NCI-H1417 treated with DMSO at 0.1 percent for 48 hours (cell line): Measurements from ENCODE around the gene SEC24A.
"Not testable (repeated sequence)": the region's sequence is repeated elsewhere in the genome, so short reads cannot be mapped to it uniquely, and the experiment has no call there.

Experiments
- DNase-seq: peaks from one replicate; lab custom pipeline; 2025; lab: John Stamatoyannopoulos, UW

Gene SEC24A

DNA sequence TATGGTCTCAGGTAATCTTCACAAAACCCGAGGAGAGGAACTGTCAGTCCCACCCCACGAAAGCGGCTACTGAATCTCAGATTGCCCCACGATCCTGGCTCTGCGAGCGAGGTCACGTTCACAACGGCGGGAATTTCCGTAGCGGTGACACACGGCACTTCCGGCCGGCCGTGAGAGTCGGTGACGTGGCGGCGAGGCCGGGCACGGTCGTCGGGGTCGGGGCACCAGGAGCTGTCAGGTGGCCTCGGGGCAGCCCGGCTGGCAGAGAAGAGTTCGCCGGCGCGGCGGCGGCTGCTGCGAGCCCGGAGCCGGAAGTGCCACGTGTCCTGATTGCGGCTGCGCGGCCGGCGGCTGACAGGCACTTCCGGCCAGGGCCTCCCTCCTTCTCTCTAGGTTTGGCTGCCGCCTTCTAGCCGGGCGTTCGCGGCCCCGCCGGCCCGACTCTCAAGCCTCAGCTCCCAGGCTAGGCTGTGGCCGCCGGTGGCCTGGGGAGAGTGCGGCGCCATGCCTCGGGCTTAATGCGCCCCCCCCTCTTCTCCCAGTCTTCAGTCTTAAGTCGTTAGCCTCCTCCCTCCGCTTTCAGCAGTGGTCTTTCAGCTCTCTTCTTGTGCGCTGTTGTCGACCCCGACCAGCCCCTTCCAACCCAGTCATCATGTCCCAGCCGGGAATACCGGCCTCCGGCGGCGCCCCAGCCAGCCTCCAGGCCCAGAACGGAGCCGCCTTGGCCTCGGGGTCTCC, at the start of gene SEC24A:
Gene SEC24A (plus strand): TSS at position 361 of the 738 bp plus-strand sequence. CDS start 292 bp downstream, at position 653.
- no peak for DNase-seq

DNA sequence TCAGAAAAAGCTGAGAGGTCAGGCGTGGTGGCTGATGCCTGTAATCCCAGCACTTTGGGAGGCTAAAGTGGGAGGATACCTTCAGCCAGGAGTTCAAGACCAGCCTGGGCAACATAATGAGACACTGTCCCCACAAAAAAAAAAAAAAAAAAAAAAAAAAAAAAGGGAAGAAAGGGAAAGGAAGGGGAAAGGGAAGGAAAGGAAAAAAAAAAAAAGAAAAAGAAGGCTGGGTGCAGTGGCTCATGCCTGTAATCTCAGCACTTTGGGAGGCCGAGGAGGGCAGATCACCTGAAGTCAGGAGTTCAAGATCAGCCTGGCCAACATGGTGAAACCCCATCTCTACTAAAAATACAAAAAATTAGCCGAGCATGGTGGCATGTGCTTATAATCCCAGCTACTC, 48.8 kb upstream of the SEC24A start:
- not testable (repeated sequence) for DNase-seq

DNA sequence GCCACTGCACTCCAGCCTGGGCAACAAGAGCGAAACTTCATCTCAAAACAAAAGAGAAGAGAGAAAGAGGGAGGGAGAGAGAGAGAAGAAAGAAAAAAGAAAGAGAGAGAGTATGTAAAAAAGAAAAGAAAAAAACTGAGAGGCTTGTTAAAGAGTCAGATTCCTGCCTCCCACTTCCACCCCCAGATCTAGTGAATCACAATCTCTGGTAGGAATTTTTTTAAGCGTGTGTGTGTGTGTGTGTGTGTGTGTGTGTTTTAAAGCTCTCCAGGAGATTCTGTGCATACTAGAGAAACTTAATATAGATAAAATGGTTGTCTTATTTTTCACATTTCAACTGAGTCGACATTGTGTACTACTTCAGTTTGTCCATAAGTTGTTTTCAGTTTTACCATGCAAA, 48.0 kb upstream of the SEC24A start:
- DNase-seq: no peak

DNA sequence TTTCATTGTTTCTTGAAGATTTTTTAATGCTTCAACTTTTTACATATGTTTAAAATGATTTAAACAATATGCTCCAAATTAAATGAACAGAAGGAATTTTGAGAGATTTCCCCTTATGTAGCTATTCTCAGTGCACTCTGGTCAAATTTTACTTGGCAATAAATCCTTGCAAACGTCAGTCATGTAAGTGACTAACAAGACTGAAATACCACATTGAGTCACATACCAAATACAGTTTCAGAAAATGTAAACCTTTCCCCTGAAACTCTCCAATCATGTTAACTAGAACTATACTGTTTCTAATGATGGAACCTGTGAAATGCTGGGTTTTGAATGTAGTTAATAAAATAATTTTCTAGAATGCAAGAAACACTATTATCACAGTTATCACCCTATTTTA, 45.5 kb upstream of the SEC24A start:
- no peak for DNase-seq

DNA sequence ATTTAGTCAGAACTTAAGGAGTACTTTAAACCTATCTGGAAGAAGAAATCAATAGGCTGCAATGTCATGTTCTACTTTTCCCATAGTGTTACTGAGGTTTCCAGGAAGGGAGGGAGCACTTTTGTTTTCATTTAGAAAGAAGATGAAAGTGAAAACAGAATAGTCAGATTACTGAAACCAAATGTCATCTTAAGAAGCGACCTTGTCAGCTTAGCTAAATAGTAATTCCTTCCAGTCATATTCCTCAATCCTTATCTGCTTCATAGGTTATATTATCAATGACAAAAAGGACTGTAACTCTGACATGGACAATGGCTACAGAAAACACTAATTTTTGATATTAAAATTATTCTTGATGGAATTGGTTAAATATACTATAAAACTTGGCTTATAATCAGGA, 43.7 kb upstream of the SEC24A start:
- no peak for DNase-seq

DNA sequence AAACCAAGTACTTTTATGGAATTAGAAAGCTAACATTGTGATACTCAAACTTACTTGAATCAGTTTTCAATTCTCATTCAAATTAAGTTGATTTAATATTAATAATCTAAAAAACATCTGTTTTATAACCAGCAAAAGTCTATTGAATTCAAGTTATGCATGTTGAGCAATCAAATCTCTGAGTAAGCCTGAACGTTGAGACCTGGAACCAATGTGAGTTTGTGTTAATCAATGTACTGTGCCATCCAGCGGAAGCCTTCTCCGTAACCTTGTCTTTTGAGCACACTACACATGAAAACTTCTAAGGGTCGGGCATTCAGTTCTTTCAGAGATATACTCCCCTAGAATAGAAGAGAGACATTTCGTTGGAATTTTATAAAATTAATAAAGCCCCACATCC, 41.9 kb upstream of the SEC24A start:
- DNase-seq: no peak

DNA sequence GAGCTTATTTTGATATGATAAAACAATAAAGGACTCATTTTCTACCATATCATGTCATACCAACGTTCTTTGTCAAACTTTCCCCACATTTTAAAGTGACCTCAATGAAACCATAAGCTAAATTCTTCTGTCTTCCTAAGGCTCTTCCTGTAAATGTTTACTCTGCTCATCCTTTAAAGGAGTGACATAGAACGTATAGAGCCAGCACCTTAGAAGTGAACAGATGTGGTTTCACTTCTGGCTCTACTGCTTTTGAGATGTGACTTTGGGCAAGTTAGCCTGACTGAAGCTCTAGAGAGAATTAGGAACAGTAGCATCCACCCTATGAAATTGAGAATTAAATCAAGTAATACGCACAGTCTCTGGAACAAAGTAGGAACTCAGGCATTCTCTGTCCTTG, 40.0 kb upstream of the SEC24A start:
- no peak for DNase-seq

DNA sequence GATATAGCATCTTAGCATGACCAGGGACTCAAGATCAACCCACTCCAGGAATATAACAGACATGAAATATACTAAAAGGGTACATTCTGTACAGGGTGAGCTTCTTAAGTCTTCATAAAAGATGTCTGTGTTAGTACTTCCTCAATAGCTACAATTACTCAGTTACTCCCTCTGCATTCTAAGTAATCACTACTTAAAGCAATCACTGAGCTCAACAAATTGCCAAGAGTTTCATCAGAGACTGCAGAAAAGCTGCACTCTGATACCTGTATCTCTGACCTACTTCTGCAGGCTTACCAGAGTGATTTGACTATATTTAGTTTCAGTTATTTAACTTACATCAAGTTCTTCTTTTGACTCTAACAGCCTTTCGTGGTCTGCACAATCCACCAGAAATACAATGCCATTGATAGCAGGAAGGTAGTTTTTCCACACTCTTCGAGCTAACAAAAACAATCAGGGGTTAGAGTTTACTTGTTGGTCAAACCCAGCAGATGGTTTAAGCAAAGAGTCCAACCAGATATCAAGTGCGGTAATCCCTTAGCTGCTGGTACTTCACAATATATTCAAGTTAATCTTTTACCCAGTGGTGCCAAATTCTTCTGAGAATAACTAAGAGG, 39.2 kb upstream of the SEC24A start:
- no peak for DNase-seq

DNA sequence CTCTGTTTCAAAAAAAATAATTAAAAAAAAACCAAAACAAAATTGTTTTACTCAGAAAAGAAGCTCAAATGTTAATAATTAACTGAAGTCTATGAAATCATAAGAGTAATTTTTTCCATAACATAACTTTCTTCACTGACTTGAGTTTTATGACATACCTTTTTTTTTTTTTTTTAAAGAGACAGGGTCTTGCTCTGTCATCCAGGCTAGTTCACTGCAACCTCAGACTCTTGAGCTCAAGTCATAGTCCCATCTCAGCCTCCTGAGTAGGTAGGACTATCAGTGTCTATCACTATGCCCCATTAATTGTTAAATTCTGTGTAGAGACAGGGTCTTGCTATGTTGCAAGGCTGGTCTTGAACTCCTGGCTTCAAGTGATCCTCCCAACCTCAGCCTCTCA, 37.9 kb upstream of the SEC24A start:
- DNase-seq: no peak

DNA sequence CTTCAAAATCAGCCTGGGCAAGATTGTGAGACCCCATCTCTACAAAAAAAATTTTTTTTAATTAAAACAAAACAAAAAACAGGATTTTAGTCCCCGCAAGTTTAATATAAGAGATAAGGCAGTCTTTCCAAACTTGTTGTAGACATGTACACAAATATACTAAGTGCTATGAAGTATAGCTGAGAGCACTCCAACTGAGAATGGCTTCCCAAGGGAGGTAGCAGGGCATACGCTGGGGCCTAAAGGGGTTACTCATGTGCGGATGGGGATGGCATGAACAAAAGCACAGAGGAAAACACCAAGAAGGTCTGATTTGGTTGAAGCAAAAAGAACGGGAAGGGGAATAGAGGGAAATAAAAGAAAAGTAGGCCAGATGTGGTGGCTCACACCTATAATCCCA, 37.1 kb upstream of the SEC24A start:
- no peak for DNase-seq

DNA sequence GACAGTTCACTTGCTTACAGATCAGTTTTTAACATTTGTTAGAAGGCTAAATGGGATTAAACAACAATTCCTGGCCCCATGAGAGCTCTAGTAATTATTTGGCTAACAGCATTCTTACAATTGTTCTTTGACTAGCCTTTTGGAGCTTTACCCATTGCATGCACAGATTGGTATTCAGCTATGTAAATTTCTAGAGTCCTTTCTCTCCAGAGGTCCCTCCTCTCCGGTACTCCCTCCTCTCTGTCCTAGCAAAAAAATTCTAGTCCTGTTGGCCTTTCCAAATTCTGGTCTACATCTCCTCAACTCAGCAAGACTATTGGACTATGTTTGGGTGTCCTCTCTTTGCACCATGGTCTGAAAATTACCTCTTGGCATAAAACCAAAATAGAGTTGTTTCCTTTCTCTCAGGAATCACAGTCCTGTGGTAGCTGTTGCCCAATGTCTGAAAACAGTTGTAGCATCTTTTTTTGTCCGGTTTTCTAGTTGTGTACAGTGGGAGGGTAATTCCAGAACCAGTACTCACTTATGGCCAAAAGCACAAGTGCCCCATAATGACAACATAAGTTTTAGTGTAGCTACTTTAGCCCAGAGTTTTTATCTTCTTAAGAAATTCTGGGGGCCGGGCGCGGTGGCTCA, 34.0 kb upstream of the SEC24A start:
- no peak for DNase-seq

DNA sequence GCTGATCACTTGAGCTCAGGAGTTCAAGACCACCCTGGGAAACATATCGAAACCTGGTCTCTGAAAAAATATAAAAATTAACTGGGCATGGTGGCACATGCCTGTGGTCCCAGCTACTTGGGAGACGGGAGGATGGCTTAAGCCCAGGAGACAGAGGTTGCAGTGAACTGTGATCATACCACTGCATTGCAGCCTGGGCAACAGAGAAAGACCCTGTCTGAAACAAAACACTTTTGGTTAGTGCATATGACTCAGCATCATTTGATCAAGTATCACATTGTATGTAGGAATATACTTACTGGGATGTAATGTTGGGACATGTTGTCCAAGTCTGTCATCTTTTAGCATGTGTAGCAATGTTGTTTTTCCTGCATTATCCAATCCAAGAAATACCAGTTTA, 28.0 kb upstream of the SEC24A start:
- DNase-seq: no peak

DNA sequence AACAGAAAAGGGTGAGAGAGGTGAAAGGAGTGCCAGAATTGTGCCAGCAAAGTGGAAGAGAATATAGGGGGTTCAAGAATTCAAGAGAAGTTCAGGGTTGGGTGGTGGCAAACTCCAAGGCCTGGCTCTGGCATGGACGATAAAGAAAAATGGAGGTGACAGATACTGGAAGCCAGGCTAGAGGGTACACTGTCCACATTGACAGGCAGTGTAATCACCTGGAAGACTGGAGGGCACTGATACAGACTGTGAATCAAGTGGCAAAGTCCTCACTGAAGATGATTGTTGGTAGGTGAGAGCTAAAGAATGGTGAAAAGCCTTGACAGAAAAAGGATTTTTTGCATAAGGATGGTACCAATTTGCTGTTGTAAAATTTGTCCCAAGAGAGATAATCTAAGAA, 23.0 kb upstream of the SEC24A start:
- DNase-seq: no peak

DNA sequence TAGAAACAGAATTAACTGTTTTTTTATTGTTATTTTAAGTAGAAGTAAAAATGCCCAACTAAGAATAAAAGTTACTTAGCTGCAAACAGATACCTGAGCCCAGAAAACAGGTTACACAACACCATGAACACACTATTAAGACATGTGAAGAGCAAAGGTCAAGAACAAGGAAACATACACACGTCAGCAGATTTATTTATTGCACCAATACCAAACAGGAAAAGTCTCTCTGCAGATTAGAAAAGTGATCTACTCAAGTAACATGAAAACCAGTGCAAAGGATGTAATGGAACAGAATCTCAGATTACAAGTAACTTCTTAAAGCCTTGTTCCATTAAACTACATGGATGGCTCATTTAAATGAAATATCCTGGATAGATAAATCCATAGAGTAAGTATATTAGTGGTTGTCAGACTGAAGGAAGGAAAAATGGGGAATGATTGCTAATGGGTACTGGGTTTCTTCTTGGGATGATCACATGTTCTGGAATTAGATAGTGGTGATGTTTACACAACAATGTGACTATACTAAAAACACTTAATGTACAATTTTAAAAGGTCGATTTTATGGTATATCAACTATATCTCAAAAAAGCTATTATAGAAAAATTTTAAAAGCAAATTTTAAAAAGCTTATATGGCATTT, 22.1 kb upstream of the SEC24A start:
- no peak for DNase-seq

DNA sequence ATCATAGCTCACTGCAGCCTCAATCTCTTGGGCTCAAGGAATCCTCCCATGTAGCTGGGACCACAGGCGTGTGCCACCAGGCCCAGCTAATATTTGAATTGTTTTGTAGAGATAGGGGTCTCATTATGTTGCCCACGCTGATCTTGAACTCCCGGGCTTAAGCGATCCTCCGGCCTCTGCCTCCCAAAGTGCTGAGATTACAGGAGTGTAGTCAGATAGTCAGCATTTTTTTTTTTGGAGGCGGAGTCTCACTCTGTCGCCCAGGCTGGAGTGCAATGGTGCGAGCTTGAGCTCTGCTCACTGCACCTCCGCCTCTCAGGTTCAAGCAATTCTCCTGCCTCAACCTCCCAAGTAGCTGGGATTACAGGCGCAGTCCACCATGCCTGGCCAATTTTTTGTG, 14.4 kb upstream of the SEC24A start:
- no peak for DNase-seq

DNA sequence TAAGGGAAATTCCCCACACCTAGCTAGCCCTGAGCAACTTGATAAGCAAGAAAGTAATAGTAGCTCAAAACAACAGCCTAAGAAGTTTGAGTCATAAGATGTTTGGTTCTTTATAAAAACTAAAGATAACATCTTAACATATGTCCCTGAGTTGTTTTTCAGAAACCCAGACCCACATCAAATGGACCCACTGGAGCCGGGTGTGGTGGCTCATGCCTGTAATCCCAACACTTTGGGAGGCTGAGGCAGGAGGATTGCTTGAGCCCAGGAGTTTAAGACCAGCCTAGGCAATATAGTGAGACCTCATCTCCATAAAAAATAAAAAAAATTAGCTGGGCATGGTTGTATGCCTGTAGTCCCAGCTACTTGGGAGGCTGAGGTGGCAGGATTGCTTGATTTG, 13.2 kb upstream of the SEC24A start:
- not testable (repeated sequence) for DNase-seq

DNA sequence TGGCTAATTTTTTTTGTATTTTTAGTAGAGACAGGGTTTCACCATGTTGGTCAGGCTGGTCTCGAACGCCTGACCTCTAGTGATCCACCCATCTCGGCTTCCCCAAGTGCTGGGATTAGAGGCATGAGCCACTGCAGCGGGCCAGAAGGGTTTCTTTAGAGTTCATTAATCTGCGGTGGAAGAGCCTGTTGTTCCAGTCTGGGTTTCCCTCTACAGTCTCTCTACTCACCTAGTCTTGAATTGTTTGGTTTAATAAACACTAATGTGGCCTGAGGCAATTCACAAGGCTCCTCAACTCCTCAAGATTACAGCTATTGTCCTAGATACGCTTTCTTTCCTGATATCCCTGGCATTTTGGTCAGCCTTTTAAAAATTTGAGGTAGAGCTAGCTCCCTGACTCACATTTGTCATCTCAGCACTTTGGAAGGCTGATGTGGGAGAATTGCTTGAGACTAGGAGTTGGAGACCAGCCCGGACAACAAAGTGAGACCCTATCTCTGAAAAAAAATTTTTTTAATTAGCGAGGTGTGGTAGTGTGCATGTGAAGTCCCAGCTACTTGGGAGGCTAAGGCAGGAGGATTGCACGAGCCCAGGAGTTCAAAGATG, 11.4 kb upstream of the SEC24A start:
- no peak for DNase-seq

DNA sequence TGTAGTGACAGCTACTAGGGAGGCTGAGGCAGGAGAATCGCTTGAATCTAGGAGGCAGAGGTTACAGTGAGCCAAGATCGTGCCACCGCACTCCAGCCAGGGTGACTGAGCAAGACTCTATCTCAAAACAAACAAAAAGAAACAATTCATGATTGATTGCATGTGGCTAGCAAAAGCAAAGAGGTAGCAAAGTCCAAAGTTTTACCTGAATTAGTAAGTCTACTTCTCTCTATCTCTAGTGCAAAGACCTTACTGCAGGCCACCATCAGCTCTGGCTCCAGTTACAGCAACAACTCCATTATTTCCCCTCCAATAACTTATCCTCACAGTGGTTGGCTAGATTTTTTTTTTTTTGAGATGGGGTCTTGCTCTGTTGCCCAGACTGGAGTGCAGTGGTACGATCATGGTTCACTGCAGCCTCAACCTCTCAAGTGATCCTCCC, 9.8 kb upstream of the SEC24A start:
- no peak for DNase-seq

DNA sequence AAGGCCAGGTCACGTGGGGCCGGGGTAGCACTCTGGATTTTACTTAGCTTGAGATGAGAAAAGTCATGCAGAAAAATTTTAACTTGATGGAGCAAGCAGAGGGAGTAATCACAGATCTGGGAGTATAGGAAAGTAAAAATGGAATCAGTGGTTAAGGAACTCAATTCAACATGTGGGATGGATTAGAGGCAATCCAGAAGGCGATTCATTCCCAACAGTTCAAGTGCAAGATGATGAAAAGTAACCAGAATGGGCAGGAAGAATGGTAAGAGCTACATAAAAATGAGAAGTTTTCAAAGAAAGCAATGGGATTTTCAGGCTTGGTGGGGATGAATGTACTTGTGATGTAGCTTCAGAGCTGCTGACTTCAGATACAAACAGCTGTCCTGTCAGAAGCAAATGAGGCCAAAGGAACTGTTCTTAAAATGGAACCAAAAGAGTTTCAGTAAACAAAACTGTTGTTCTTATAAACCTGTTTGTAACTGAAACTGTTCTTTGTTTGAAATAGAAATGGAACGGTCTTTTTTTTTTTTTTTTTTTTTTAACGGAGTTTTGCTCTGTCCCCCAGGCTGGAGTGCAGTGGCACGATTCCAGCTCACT, 5.6 kb upstream of the SEC24A start:
- DNase-seq: no peak

DNA sequence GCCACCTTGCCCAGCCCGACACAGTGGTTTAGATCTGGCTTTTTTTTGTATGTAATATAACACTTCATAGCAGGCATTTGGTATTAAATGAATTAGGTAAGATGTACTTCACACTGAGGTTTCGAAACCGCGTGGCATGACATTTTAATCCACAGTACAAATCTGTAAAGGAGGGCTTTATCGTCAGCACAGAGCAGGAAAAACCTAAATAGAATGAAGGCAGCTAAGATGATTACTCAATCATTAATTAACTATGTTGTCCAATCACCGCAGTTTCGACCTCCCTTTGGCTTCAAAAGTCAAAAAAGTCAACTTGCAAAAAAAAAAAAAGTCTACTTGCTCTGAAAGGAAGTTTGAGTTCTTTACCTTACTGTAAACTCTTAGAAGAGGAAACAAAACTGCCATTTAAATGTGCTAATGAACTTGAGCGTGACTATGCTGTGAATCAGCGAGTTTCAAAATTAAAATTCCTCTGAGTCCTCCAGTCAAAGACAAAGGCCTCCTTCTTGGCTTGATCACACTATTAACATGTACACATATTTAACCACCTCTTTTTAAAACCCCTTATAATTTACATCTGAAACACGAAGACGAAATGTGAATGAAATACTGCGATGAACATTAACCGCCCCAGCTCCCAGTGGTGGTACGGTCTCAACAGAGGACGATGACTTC, 698 bp upstream of the SEC24A start:
- DNase-seq: no peak

DNA sequence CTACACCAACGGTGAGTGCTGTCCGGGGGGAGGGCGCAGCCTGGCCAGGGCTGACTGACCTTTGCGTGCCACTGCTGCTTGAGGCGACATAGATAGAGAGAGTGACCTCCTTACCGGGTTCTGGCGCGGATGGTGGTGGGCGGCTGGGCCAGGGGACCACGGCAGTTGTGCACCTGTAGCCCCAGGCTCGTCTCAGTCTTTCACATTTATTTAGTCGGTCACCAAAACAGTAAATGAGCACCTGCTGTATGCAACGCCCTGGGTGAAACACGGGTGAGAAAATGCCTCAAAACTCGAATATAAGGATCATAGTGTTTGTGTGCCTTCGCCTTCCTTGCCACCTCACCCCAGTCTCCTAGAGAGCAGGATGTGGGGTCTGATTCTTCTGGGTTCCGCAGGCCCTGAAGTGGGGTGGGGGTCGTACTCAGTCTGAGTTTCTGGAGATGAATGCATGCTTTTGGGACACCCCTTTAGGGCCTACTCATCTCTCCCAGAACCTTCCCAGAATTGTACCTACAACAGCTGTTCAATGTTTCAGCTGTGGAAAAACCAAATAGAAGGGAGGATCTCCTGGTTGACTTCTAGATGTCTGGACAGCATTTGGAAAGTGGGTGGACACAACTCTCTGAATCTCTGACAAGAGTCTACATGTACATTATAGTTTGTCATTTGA, 714 bp downstream of the SEC24A start:
- no peak for DNase-seq
